RWPE2 (cell line): ENCODE results near the gene AP3B1.

Source experiments
- ATAC-seq: fragments of 200-7000 bp; cut with Tn5 transposase; 3 replicates; pipeline ENCODE4 v1.9.1; 2021; ENCODE audit warnings: low read depth
- DNase-seq: peaks from one replicate; pipeline ENCODE4 v3.0.0-alpha.2; 2020; ENCODE audit warnings: low spot score
- H3K27ac ChIP-seq: fragments of 450-650 bp; 2 replicates; pipeline ENCODE4 v1.5.1; 2017; ENCODE audit warnings: mild to moderate bottlenecking; ENCODE audit not compliant: poor library complexity, severe bottlenecking
- H3K27me3 ChIP-seq: fragments of 250-450 bp; sonication (Bioruptor Pico); 2 replicates; pipeline ENCODE4 v1.5.1; 2021; ENCODE audit warnings: mild to moderate bottlenecking, moderate library complexity; ENCODE audit not compliant: insufficient read depth, poor library complexity, severe bottlenecking
- H3K36me3 ChIP-seq: fragments of 250-450 bp; sonication (Bioruptor Pico); 2 replicates; pipeline ENCODE4 v1.5.1; 2020; ENCODE audit warnings: low read depth, mild to moderate bottlenecking, moderate library complexity
- H3K4me1 ChIP-seq: fragments of 250-450 bp; sonication (Bioruptor Pico); 2 replicates; pipeline ENCODE4 v1.5.1; 2021; ENCODE audit warnings: mild to moderate bottlenecking, moderate library complexity; ENCODE audit not compliant: insufficient read depth, poor library complexity, severe bottlenecking
- H3K4me3 ChIP-seq: fragments of 250-450 bp; sonication (Bioruptor Pico); 2 replicates; pipeline ENCODE4 v1.5.1; 2021; ENCODE audit warnings: mild to moderate bottlenecking, moderate library complexity; ENCODE audit not compliant: severe bottlenecking
- H3K9me3 ChIP-seq: fragments of 250-450 bp; sonication (Bioruptor Pico); 2 replicates; pipeline ENCODE4 v1.5.1; 2021; ENCODE audit warnings: mild to moderate bottlenecking, moderate library complexity; ENCODE audit not compliant: severe bottlenecking
- CTCF ChIP-seq: fragments of 450-650 bp; IDR thresholded peaks from one replicate; pipeline ENCODE4 v1.5.1; 2017; ENCODE audit warnings: mild to moderate bottlenecking, moderate library complexity; ENCODE audit not compliant: poor library complexity, severe bottlenecking

The AP3B1 gene

DNA sequence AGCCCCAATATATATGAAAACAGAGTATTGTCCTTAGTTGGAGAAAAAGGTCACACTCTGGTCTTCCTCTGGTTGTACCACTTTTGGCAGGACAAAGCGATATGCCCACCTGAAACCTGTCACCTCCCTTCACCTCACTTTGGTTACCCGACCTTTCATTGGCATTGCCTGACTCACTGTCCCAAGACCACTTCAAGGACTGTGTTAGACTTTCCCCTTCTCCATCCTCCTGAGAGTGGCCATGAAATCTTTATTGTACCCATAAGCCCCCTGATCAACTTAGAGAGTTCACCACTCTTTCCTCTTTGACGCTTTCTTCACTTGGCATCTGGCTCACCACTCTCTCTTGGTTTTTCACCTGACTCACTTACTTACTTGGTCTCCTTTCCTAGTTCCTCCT, 32.4 kb upstream of the AP3B1 start:
- Histone ChIP-seq H3K27ac (peak overlapping the region; percentile 69), H3K27me3 (no peaks in the 10 kb centered on the region), H3K36me3 (no peaks in the 10 kb centered on the region), H3K4me1 (peaks cover 21% of the 10 kb centered on the region), H3K9me3 (no peaks in the 10 kb centered on the region), H3K4me3 (no peak overlapping the region)
- TF ChIP-seq CTCF, result no peak
- DNase-seq (no peak), ATAC-seq (no peak)

GRCh38 chr5:78323241-78323640, 28.7 kb upstream of the AP3B1 start:
- Histone ChIP-seq H3K4me3 (no peak overlapping the region), H3K9me3 (no peaks in the 10 kb centered on the region), H3K27me3 (no peaks in the 10 kb centered on the region), H3K4me1 (peaks cover 13% of the 10 kb centered on the region), H3K27ac (no peak overlapping the region), H3K36me3 (no peaks in the 10 kb centered on the region)
- ATAC-seq (no peak), DNase-seq (no peak)
- no peak for TF ChIP-seq CTCF

DNA sequence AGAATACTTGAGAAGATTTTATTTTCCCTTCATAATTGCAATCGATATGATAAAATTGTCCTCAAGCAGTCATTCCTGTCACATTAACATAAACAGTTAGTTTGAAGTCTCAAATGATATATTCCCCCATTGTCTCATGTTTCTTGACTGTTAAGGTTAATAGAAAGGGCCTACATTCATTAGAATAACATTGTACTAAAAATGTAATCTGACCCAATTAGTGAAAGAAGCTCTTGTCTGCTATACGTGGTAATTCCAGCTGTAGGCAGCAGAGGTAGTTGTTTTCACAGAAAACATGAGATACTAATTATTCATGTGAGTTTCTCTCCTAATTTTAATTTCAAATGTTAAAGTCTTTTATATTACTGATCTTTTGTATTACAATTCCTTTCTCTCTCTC, 25.9 kb upstream of the AP3B1 start:
- DNase-seq (no peak), ATAC-seq (peak; percentile 50; the same call in 2 of the 3 replicates)
- no peak overlapping the region for H3K4me3 ChIP-seq
- H3K9me3 ChIP-seq, result no peaks in the 10 kb centered on the region
- peak; percentile 93 for TF ChIP-seq CTCF
- H3K36me3 ChIP-seq, result no peaks in the 10 kb centered on the region
- H3K4me1 ChIP-seq, result no peaks in the 10 kb centered on the region
- H3K27me3 ChIP-seq, result no peaks in the 10 kb centered on the region
- H3K27ac ChIP-seq, result no peak overlapping the region

GRCh38 chr5:78318337-78318736, 23.8 kb upstream of the AP3B1 start:
- H3K36me3 ChIP-seq, result no peaks in the 10 kb centered on the region
- no peaks in the 10 kb centered on the region for H3K9me3 ChIP-seq
- H3K27me3 ChIP-seq, result no peaks in the 10 kb centered on the region
- H3K27ac ChIP-seq, result no peak overlapping the region
- no peak for TF ChIP-seq CTCF
- no peaks in the 10 kb centered on the region for H3K4me1 ChIP-seq
- no peak overlapping the region for H3K4me3 ChIP-seq
- no peak for ATAC-seq
- no peak for DNase-seq

DNA sequence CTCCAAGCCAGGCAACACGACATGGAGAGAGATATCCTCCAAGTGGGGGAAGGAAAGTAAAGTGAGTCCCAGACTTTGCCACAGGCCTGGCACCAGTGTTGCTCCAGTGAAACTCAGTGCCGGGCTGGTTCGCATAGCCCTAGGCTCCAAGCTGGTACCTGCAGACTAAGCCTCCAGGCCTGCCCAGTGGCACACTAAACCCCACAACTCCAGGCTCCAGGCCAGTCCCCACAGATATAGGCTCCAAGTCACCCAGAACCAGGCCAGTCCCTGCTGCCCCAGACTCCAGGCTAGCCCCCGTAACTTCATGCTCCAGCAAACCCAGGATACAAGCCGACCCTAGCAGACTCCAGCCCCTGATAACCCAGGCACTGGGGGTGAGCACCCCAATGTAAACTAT, 23.0 kb upstream of the AP3B1 start:
- Histone ChIP-seq H3K4me3 (no peak overlapping the region), H3K27me3 (peaks cover 2% of the 10 kb centered on the region), H3K27ac (no peak overlapping the region), H3K4me1 (no peaks in the 10 kb centered on the region), H3K36me3 (no peaks in the 10 kb centered on the region), H3K9me3 (no peaks in the 10 kb centered on the region)
- ATAC-seq (no peak), DNase-seq (no peak)
- no peak for TF ChIP-seq CTCF
